HepG2 (cell line): Measurements from ENCODE around the gene CAPS. TPM values are rescaled to one million over a fixed set of nuclear protein-coding genes. Genes with fewer than 3 reads are reported as not detected.

Experiments
- ARNTL ChIP-seq: sonication (generic); formaldehyde crosslinking; IDR thresholded peaks from 2 replicates; pipeline ENCODE4 v1.4.0; 2020; ENCODE audit warnings: mild to moderate bottlenecking, missing genetic modification reagents
- BRCA1 ChIP-seq: sonication (generic); formaldehyde crosslinking; IDR thresholded peaks from 2 replicates; pipeline ENCODE4 v1.4.0; 2020; ENCODE audit warnings: missing genetic modification reagents
- CREB1 ChIP-seq, 2 experiments: fragments of 450-650 bp in 1 of 2; IDR thresholded peaks; 2 replicates each; pipeline ENCODE4 v1.6.1; 2016 to 2017; ENCODE audit warnings: control low read depth in 1 of 2, mild to moderate bottlenecking in 1 of 2, missing compliant biosample characterization in 1 of 2, missing genetic modification characterization in 1 of 2
- EP300 ChIP-seq, 3 experiments: sonication (generic) in 1 of 3; formaldehyde crosslinking in 1 of 3; IDR thresholded peaks; 2 replicates each; pipeline versions ENCODE4 v1.5.1 to v1.6.1; 2011 to 2020; ENCODE audit warnings: low read depth in 2 of 3, low read length in 2 of 3, borderline replicate concordance in 1 of 3, improper control_type of control experiment in 1 of 3, mild to moderate bottlenecking in 1 of 3, missing genetic modification reagents in 1 of 3, moderate library complexity in 1 of 3
- ETV6 ChIP-seq: sonication (generic); formaldehyde crosslinking; conservative IDR thresholded peaks from 2 replicates; pipeline ENCODE4 v1.4.0; 2020; ENCODE audit warnings: missing genetic modification reagents
- FOXK2 ChIP-seq: fragments of 450-650 bp; IDR thresholded peaks from 2 replicates; pipeline ENCODE4 v1.6.1; 2016
- MAX ChIP-seq: IDR thresholded peaks from 2 replicates; pipeline ENCODE4 v1.6.1; 2012; ENCODE audit warnings: inconsistent platforms
- MTA1 ChIP-seq: sonication (generic); formaldehyde crosslinking; IDR thresholded peaks from 2 replicates; pipeline ENCODE4 v1.4.0; 2020; ENCODE audit warnings: missing genetic modification reagents, mild to moderate bottlenecking, borderline replicate concordance
- NBN ChIP-seq: fragments of 450-650 bp; conservative IDR thresholded peaks from 2 replicates; pipeline ENCODE4 v1.6.1; 2017
- NFIB ChIP-seq: sonication (generic); formaldehyde crosslinking; IDR thresholded peaks from 2 replicates; pipeline ENCODE4 v1.9.0; 2021; ENCODE audit warnings: missing genetic modification reagents, mild to moderate bottlenecking, borderline replicate concordance
- PBX2 ChIP-seq: IDR thresholded peaks from 2 replicates; pipeline ENCODE4 v1.6.1; 2016; ENCODE audit warnings: control low read depth
- PHF5A ChIP-seq: IDR thresholded peaks from one replicate; pipeline ENCODE4 v1.6.1; 2018; ENCODE audit warnings: low read depth, missing genetic modification reagents; ENCODE audit not compliant: unreplicated experiment
- RFXAP ChIP-seq: sonication (generic); formaldehyde crosslinking; IDR thresholded peaks from 2 replicates; pipeline ENCODE4 v1.4.0; 2020; ENCODE audit warnings: missing genetic modification reagents, borderline replicate concordance
- XBP1 ChIP-seq: sonication (generic); formaldehyde crosslinking; IDR thresholded peaks from 2 replicates; pipeline ENCODE4 v1.5.0; 2020; ENCODE audit warnings: missing genetic modification reagents
- ZBTB8A ChIP-seq: sonication (generic); formaldehyde crosslinking; IDR thresholded peaks from 2 replicates; pipeline ENCODE4 v1.4.0; 2020; ENCODE audit warnings: mild to moderate bottlenecking, low read depth, missing genetic modification reagents, borderline replicate concordance
- ZEB1 ChIP-seq: IDR thresholded peaks from 2 replicates; pipeline ENCODE4 v1.6.1; 2012; ENCODE audit warnings: mild to moderate bottlenecking, low read depth, inconsistent platforms; ENCODE audit not compliant: insufficient replicate concordance
- ZMYM3 ChIP-seq: sonication (generic); formaldehyde crosslinking; IDR thresholded peaks from 2 replicates; pipeline ENCODE4 v1.5.1; 2020; ENCODE audit warnings: mild to moderate bottlenecking, missing genetic modification reagents
- ZNF354B ChIP-seq: sonication (generic); formaldehyde crosslinking; IDR thresholded peaks from 2 replicates; pipeline ENCODE4 v1.8.0; 2022; ENCODE audit warnings: mild to moderate bottlenecking, missing genetic modification reagents
- ZNF484 ChIP-seq: sonication (generic); formaldehyde crosslinking; IDR thresholded peaks from 2 replicates; pipeline ENCODE4 v1.5.1; 2020; ENCODE audit warnings: mild to moderate bottlenecking, low read depth, missing genetic modification reagents, borderline replicate concordance
- ZNF782 ChIP-seq: sonication (generic); formaldehyde crosslinking; IDR thresholded peaks from 2 replicates; pipeline ENCODE4 v1.4.0; 2020; ENCODE audit warnings: missing genetic modification reagents, mild to moderate bottlenecking, borderline replicate concordance
- polyA plus RNA-seq, 8 experiments: library from polyadenylated mRNA; depleted of rRNA in 3 of 8; stranded (reverse) in 7 of 8; unstranded in 1 of 8; fragments of >200 nt; fragmentation: Illumina TruSeq in 4 of 8; extraction: Trizol in 4 of 8; gene quantifications; 2 replicates each; pipeline versions ENCODE4 v1.2.1 to v1.2.3, GENCODE V29; 2011 to 2016; ENCODE audit warnings: low read depth in 4 of 8, missing spikeins in 1 of 8, mixed read lengths in 1 of 8; ENCODE audit not compliant: insufficient read depth in 1 of 8
- total RNA-seq, 5 experiments: library from RNA; depleted of rRNA; stranded (reverse); fragments of >200 nt; fragmentation: Illumina TruSeq; extraction: Trizol; gene quantifications; 2 replicates each; pipeline ENCODE4 v1.2.3, GENCODE V29; 2016; ENCODE audit warnings: low read depth in 1 of 5
- TF ChIP-seq, protein P1 (sequence below): sonication (generic); formaldehyde crosslinking; IDR thresholded peaks from 2 replicates; pipeline ENCODE4 v1.4.0; 2020; ENCODE audit warnings: missing genetic modification reagents
- TF ChIP-seq, protein P2 (sequence below): sonication (generic); formaldehyde crosslinking; IDR thresholded peaks from 2 replicates; pipeline ENCODE4 v1.9.0; 2021; ENCODE audit warnings: missing genetic modification reagents, mild to moderate bottlenecking, borderline replicate concordance

The CAPS gene
- total and polyA plus RNA-seq, 2 of the 13 experiments (the other 11 are each of a cell fraction or from before 2014, with no cell fraction given), result 3.1 TPM

GRCh38 chr19:5880604-5881078, 33.4 kb upstream of the CAPS start (continued):
- no peak for TF ChIP-seq ETV6 (CRISPR knock-in tag)
- TF ChIP-seq ZNF782 (CRISPR knock-in tag), result no peak
- peak; percentile 90; the same call in 1 of the 2 replicates for TF ChIP-seq ZMYM3 (CRISPR knock-in tag)
- no peak for TF ChIP-seq NFIB
- TF ChIP-seq FOXK2, result peak; percentile 41; the same call in 1 of the 2 replicates
- TF ChIP-seq PHF5A (CRISPR knock-in tag), result no peak
- no peak for TF ChIP-seq PBX2 (CRISPR knock-in tag)
- no peak for TF ChIP-seq CREB1 (IDR thresholded peaks at IDR 0.05)
- TF ChIP-seq CREB1 (CRISPR knock-in tag; IDR thresholded peaks at IDR 0.05), result 0 out of 2 replicates have a peak, but pooled peaks have one; percentile 53
- TF ChIP-seq MAX, result peak; percentile 80; the same call in 1 of the 2 replicates
- TF ChIP-seq MTA1 (CRISPR knock-in tag), result peak; percentile 77
- peak; percentile 56 for TF ChIP-seq ZEB1
- TF ChIP-seq ZNF484 (CRISPR knock-in tag), result no peak
- TF ChIP-seq NBN, result no peak
- TF ChIP-seq ZBTB8A, result no peak
- no peak; the same call in 1 of the 2 replicates for TF ChIP-seq ARNTL
- no peak for TF ChIP-seq BRCA1 (CRISPR knock-in tag)
- TF ChIP-seq, protein P1, sequence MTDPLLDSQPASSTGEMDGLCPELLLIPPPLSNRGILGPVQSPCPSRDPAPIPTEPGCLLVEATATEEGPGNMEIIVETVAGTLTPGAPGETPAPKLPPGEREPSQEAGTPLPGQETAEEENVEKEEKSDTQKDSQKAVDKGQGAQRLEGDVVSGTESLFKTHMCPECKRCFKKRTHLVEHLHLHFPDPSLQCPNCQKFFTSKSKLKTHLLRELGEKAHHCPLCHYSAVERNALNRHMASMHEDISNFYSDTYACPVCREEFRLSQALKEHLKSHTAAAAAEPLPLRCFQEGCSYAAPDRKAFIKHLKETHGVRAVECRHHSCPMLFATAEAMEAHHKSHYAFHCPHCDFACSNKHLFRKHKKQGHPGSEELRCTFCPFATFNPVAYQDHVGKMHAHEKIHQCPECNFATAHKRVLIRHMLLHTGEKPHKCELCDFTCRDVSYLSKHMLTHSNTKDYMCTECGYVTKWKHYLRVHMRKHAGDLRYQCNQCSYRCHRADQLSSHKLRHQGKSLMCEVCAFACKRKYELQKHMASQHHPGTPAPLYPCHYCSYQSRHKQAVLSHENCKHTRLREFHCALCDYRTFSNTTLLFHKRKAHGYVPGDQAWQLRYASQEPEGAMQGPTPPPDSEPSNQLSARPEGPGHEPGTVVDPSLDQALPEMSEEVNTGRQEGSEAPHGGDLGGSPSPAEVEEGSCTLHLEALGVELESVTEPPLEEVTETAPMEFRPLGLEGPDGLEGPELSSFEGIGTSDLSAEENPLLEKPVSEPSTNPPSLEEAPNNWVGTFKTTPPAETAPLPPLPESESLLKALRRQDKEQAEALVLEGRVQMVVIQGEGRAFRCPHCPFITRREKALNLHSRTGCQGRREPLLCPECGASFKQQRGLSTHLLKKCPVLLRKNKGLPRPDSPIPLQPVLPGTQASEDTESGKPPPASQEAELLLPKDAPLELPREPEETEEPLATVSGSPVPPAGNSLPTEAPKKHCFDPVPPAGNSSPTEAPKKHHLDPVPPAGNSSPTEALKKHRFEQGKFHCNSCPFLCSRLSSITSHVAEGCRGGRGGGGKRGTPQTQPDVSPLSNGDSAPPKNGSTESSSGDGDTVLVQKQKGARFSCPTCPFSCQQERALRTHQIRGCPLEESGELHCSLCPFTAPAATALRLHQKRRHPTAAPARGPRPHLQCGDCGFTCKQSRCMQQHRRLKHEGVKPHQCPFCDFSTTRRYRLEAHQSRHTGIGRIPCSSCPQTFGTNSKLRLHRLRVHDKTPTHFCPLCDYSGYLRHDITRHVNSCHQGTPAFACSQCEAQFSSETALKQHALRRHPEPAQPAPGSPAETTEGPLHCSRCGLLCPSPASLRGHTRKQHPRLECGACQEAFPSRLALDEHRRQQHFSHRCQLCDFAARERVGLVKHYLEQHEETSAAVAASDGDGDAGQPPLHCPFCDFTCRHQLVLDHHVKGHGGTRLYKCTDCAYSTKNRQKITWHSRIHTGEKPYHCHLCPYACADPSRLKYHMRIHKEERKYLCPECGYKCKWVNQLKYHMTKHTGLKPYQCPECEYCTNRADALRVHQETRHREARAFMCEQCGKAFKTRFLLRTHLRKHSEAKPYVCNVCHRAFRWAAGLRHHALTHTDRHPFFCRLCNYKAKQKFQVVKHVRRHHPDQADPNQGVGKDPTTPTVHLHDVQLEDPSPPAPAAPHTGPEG, result no peak
- TF ChIP-seq EP300 (IDR thresholded peaks at IDR 0.05; ENCODE audit: low read depth in 2 of 2, low read length in 2 of 2), result peak; percentile 54 to 93; a peak in 3 of 4 replicates
- TF ChIP-seq EP300 (CRISPR knock-in tag; IDR thresholded peaks at IDR 0.05; ENCODE audit: borderline replicate concordance), result peak; percentile 90
- TF ChIP-seq ZNF354B, result no peak
- peak; percentile 44; the same call in 1 of the 2 replicates for TF ChIP-seq RFXAP (CRISPR knock-in tag)
- TF ChIP-seq, protein P2, sequence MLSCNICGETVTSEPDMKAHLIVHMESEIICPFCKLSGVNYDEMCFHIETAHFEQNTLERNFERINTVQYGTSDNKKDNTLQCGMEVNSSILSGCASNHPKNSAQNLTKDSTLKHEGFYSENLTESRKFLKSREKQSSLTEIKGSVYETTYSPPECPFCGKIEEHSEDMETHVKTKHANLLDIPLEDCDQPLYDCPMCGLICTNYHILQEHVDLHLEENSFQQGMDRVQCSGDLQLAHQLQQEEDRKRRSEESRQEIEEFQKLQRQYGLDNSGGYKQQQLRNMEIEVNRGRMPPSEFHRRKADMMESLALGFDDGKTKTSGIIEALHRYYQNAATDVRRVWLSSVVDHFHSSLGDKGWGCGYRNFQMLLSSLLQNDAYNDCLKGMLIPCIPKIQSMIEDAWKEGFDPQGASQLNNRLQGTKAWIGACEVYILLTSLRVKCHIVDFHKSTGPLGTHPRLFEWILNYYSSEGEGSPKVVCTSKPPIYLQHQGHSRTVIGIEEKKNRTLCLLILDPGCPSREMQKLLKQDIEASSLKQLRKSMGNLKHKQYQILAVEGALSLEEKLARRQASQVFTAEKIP (CRISPR knock-in tag), result no peak
- no peak for TF ChIP-seq XBP1 (CRISPR knock-in tag)
